Neural progenitor cell (in vitro differentiated cells): ENCODE data around the gene FAM53A. TPM values are rescaled to one million over a fixed set of nuclear protein-coding genes. Genes with fewer than 3 reads are reported as not detected.

Experiments used
- DNase-seq: peaks from one replicate; pipeline ENCODE4 v3.0.0-alpha.2; 2016; ENCODE audit warnings: low spot score
- H2AFZ ChIP-seq: fragments of 200-600 bp; sonication (generic); replicated peaks from 2 replicates; pipeline ENCODE4 v1.6.1; 2016; ENCODE audit warnings: antibody characterized with exemption
- H3F3A ChIP-seq: fragments of 200-600 bp; sonication (generic); 2 replicates; pipeline ENCODE4 v1.6.1; 2016; ENCODE audit warnings: antibody characterized with exemption, low read depth
- H3K27ac ChIP-seq: fragments of 200-600 bp; sonication (generic); 2 replicates; pipeline ENCODE4 v1.5.1; 2016; ENCODE audit warnings: mild to moderate bottlenecking
- H3K27me3 ChIP-seq: fragments of 200-600 bp; sonication (generic); 2 replicates; pipeline ENCODE4 v1.6.1; 2016; ENCODE audit warnings: mild to moderate bottlenecking, moderate library complexity
- H3K36me3 ChIP-seq: fragments of 200-600 bp; sonication (generic); 2 replicates; pipeline ENCODE4 v1.5.1; 2016
- H3K4me1 ChIP-seq: fragments of 200-600 bp; sonication (generic); 2 replicates; pipeline ENCODE4 v1.6.1; 2016; ENCODE audit warnings: mixed run types
- H3K4me2 ChIP-seq: fragments of 200-600 bp; sonication (generic); 2 replicates; pipeline ENCODE4 v1.6.1; 2016
- H3K4me3 ChIP-seq: fragments of 200-600 bp; sonication (generic); 2 replicates; pipeline ENCODE4 v1.5.1; 2016
- H3K79me2 ChIP-seq: fragments of 200-600 bp; sonication (generic); 2 replicates; pipeline ENCODE4 v1.6.1; 2016; ENCODE audit warnings: low read depth
- H3K9ac ChIP-seq: fragments of 200-600 bp; sonication (generic); 2 replicates; pipeline ENCODE4 v1.6.1; 2016
- H3K9me3 ChIP-seq: fragments of 200-600 bp; sonication (generic); 2 replicates; pipeline ENCODE4 v1.5.1; 2016; ENCODE audit warnings: low read depth
- H4K20me1 ChIP-seq: fragments of 200-600 bp; sonication (generic); 2 replicates; pipeline ENCODE4 v1.6.1; 2016; ENCODE audit warnings: low read depth
- H3K27ac Mint-ChIP-seq: 3 replicates; pipeline ENCODE4 v1.8.0; 2021; ENCODE audit warnings: mixed read lengths
- H3K27me3 Mint-ChIP-seq: 2 replicates; pipeline ENCODE4 v1.8.0; 2022; ENCODE audit warnings: low read depth, mild to moderate bottlenecking, inconsistent platforms, moderate library complexity, mixed read lengths; ENCODE audit not compliant: insufficient read depth
- H3K36me3 Mint-ChIP-seq: 3 replicates; pipeline ENCODE4 v1.8.0; 2021; ENCODE audit warnings: mixed read lengths
- H3K4me1 Mint-ChIP-seq: 3 replicates; pipeline ENCODE4 v1.8.0; 2021; ENCODE audit warnings: mixed read lengths
- H3K4me3 Mint-ChIP-seq: 3 replicates; pipeline ENCODE4 v1.8.0; 2021; ENCODE audit warnings: mild to moderate bottlenecking, moderate library complexity, mixed read lengths
- H3K9me3 Mint-ChIP-seq: 3 replicates; pipeline ENCODE4 v1.8.0; 2020; ENCODE audit warnings: mixed read lengths
- CTCF ChIP-seq: fragments of 200-600 bp; sonication (generic); IDR thresholded peaks from 2 replicates; pipeline ENCODE4 v1.5.1; 2017; ENCODE audit warnings: antibody characterized with exemption, mild to moderate bottlenecking
- EZH2 ChIP-seq: fragments of 200-600 bp; sonication (generic); IDR thresholded peaks from 2 replicates; pipeline ENCODE4 v1.6.1; 2017; ENCODE audit warnings: antibody characterized with exemption, mild to moderate bottlenecking, moderate library complexity
- EZH2phosphoT487 ChIP-seq: fragments of 200-600 bp; sonication (generic); IDR thresholded peaks from 2 replicates; pipeline ENCODE4 v1.6.1; 2017; ENCODE audit warnings: antibody characterized with exemption
- total RNA-seq: library from RNA; depleted of rRNA; stranded (reverse); fragments of >200 nt; gene quantifications from 2 replicates; pipeline ENCODE4 v1.2.3, GENCODE V29; 2015; ENCODE audit warnings: low replicate concordance

The FAM53A gene
- total RNA-seq, 1 donor from 2014 or later = 3.2 TPM

GRCh38 chr4:1730532-1731135, 46.5 kb upstream of the FAM53A start:
- peaks cover 5% of the 10 kb centered on the region for H3K36me3 ChIP-seq
- H2AFZ ChIP-seq = no peak overlapping the region
- peaks cover 1% of the 10 kb centered on the region for H3K27me3 Mint-ChIP-seq
- no peak overlapping the region for H3K27ac ChIP-seq
- DNase-seq = no peak
- H3F3A ChIP-seq = peaks cover 45% of the 10 kb centered on the region
- H3K27ac Mint-ChIP-seq = no peak overlapping the region
- TF ChIP-seq EZH2 = no peak
- TF ChIP-seq EZH2phosphoT487 = no peak
- no peak for TF ChIP-seq CTCF
- H3K36me3 Mint-ChIP-seq = peaks cover 26% of the 10 kb centered on the region
- peaks cover 70% of the 10 kb centered on the region for H4K20me1 ChIP-seq
- no peaks in the 10 kb centered on the region for H3K27me3 ChIP-seq
- peaks cover 3% of the 10 kb centered on the region for H3K4me1 ChIP-seq
- H3K9me3 Mint-ChIP-seq = no peaks in the 10 kb centered on the region
- no peak overlapping the region for H3K4me3 Mint-ChIP-seq
- H3K9ac ChIP-seq = no peak overlapping the region
- H3K9me3 ChIP-seq = no peaks in the 10 kb centered on the region
- peaks cover 10% of the 10 kb centered on the region for H3K4me1 Mint-ChIP-seq
- no peak overlapping the region for H3K4me3 ChIP-seq
- no peak overlapping the region for H3K4me2 ChIP-seq
- H3K79me2 ChIP-seq = peaks cover 63% of the 10 kb centered on the region

- peaks cover 71% of the 10 kb centered on the region for H3K79me2 ChIP-seq
- no peak overlapping the region for H3K4me3 ChIP-seq
- H3K4me3 Mint-ChIP-seq = no peak overlapping the region
- no peak for DNase-seq
- no peaks in the 10 kb centered on the region for H3K9me3 Mint-ChIP-seq
- H3K9ac ChIP-seq = no peak overlapping the region
- peaks cover 63% of the 10 kb centered on the region for H3F3A ChIP-seq
- H3K4me2 ChIP-seq = no peak overlapping the region
- no peak overlapping the region for H2AFZ ChIP-seq
- H3K4me1 ChIP-seq = peaks cover 3% of the 10 kb centered on the region
- H3K9me3 ChIP-seq = no peaks in the 10 kb centered on the region
- H3K27ac Mint-ChIP-seq = no peak overlapping the region
- peaks cover 15% of the 10 kb centered on the region for H3K4me1 Mint-ChIP-seq
- no peak overlapping the region for H3K27ac ChIP-seq
- peaks cover 2% of the 10 kb centered on the region for H3K27me3 Mint-ChIP-seq
- peaks cover 5% of the 10 kb centered on the region for H3K36me3 ChIP-seq
- H3K27me3 ChIP-seq = no peaks in the 10 kb centered on the region
- peaks cover 32% of the 10 kb centered on the region for H3K36me3 Mint-ChIP-seq
- TF ChIP-seq CTCF (no peak), EZH2 (no peak), EZH2phosphoT487 (no peak)
- H4K20me1 ChIP-seq = peaks cover 85% of the 10 kb centered on the region
These were observed 44.2 kb upstream of the FAM53A start for GRCh38 chr4:1728061-1728980.

- peak overlapping the region; percentile 46 for H3K27ac Mint-ChIP-seq
- H3K9me3 Mint-ChIP-seq = no peaks in the 10 kb centered on the region
- H3K27me3 Mint-ChIP-seq = peaks cover 2% of the 10 kb centered on the region
- peaks cover 27% of the 10 kb centered on the region for H3K36me3 Mint-ChIP-seq
- Histone ChIP-seq H3K27ac (no peak overlapping the region), H3F3A (peaks cover 66% of the 10 kb centered on the region), H3K27me3 (no peaks in the 10 kb centered on the region), H2AFZ (no peak overlapping the region), H3K4me3 (no peak overlapping the region), H3K36me3 (peaks cover 5% of the 10 kb centered on the region), H3K9me3 (no peaks in the 10 kb centered on the region), H3K4me1 (peaks cover 9% of the 10 kb centered on the region), H3K9ac (no peak overlapping the region), H3K79me2 (peaks cover 79% of the 10 kb centered on the region), H4K20me1 (peaks cover 85% of the 10 kb centered on the region), H3K4me2 (no peak overlapping the region)
- TF ChIP-seq EZH2 (no peak), CTCF (no peak), EZH2phosphoT487 (no peak)
- peaks cover 24% of the 10 kb centered on the region for H3K4me1 Mint-ChIP-seq
- no peak for DNase-seq
- no peak overlapping the region for H3K4me3 Mint-ChIP-seq
These were observed 43.3 kb upstream of the FAM53A start for GRCh38 chr4:1727117-1728031.
